ENCODE data around the gene TP53I3. TPM values are rescaled to one million over a fixed set of nuclear protein-coding genes. Genes with fewer than 3 reads are reported as not detected.

TP53I3 gene
- total and polyA plus RNA-seq, 2 donors (not counting 3 experiments of a cell fraction or from before 2014, with no cell fraction given) = 94.2 to 116 TPM

GRCh38 chr2:24077535-24077877 is 7.1 kb downstream of the TP53I3 start:
- peak overlapping the region; percentile 69 for H2AFZ ChIP-seq (ENCODE audit: low read depth, low read length)
- no peak for FAIRE-seq
- intact Hi-C loops (cut with micrococcal nuclease) (loop anchor here (2.0 kb wide), 2 partner anchors 63 to 87 kb away; no protein-coding TSS in a partner anchor), dilution Hi-C loops (cut with MboI; ENCODE audit: extremely low pct_ligation_motif_present, low sequenced_read_pairs) (no loop called here)
- H3K9me3 ChIP-seq (replicated peaks; ENCODE audit: control insufficient read depth, insufficient read depth, low read length) = no peaks in the 10 kb centered on the region
- H3K9ac ChIP-seq (replicated peaks; ENCODE audit: extremely low read depth, insufficient read depth, low read length) = peak overlapping the region; percentile 29
- DNase-seq (ENCODE audit: low read depth, low spot score) = no peak
- ChIA-PET POLR2A (no interaction called here), CTCF (interaction anchor here (1.7 to 2.0 kb wide), 2 partner anchors 150 to 253 kb away, joined by 7 to 9 read pairs; partner anchors contain the start of gene ATAD2B)
- no peak for TF ChIP-seq EZH2 (IDR thresholded peaks at IDR 0.05; ENCODE audit: borderline replicate concordance, low read depth, low read length, severe bottlenecking)
- no peak for TF ChIP-seq MAX (IDR thresholded peaks at IDR 0.05; ENCODE audit: insufficient read depth, insufficient read length)
- TF ChIP-seq CTCF (IDR thresholded peaks at IDR 0.05; ENCODE audit: extremely low read depth in 1 of 2, insufficient read depth in 1 of 2, low read depth in 1 of 2, low read length in 2 of 2) = no peak
- TF ChIP-seq GATA2 (IDR thresholded peaks at IDR 0.05; ENCODE audit: insufficient read depth, insufficient read length, low read depth, low read length) = no peak
- TF ChIP-seq POLR2AphosphoS5 (IDR thresholded peaks at IDR 0.05; ENCODE audit: insufficient read depth, low read depth, low read length) = no peak
- TF ChIP-seq POLR2A (IDR thresholded peaks at IDR 0.05; ENCODE audit: low read depth, low read length) = no peak
- TF ChIP-seq JUN (IDR thresholded peaks at IDR 0.05; ENCODE audit: borderline replicate concordance, insufficient read depth, insufficient read length, low read depth) = no peak
- no peak for TF ChIP-seq FOS (IDR thresholded peaks at IDR 0.05; ENCODE audit: borderline replicate concordance, insufficient read depth, low read length)
- no peak for TF ChIP-seq MYC (IDR thresholded peaks at IDR 0.05; ENCODE audit: low read depth, low read length)
- H3K36me3 ChIP-seq (ENCODE audit: control insufficient read depth in 2 of 2, extremely low read depth in 1 of 2, insufficient read depth in 2 of 2, low read length in 2 of 2) = peaks cover 10 to 13% of the 10 kb centered on the region in 2 experiments
- H3K4me2 ChIP-seq (ENCODE audit: insufficient read depth, low read length) = peak overlapping the region; percentile 74
- BruUV-seq (replicated peaks) = TSS peak; percentile 46
- H4K20me1 ChIP-seq (replicated peaks; ENCODE audit: control insufficient read depth, extremely low read depth, insufficient read depth, low read length) = no peaks in the 10 kb centered on the region
- peak overlapping the region; percentile 53 to 92 (median 79) for H3K4me3 ChIP-seq (replicated peaks in 1 of 3; ENCODE audit: insufficient read depth in 1 of 3, low read depth in 1 of 3, low read length in 3 of 3)
- H3K9me1 ChIP-seq (replicated peaks; ENCODE audit: control insufficient read depth, extremely low read depth, insufficient read depth, low read length) = no peaks in the 10 kb centered on the region
- peaks cover 12% of the 10 kb centered on the region for H3K4me1 ChIP-seq (ENCODE audit: control insufficient read depth, extremely low read depth, insufficient read depth, low read length)
- no peaks in the 10 kb centered on the region for H3K27me3 ChIP-seq (ENCODE audit: control insufficient read depth in 2 of 2, insufficient read depth in 2 of 2, low read length in 2 of 2)
- peaks cover 25% of the 10 kb centered on the region for H3K79me2 ChIP-seq (ENCODE audit: control insufficient read depth, insufficient read depth, low read length)
- H3K27ac ChIP-seq (ENCODE audit: insufficient read depth, low read depth, low read length) = no peak overlapping the region
